Coronary artery (tissue), 2 donors: ENCODE measurements around the gene NUP160.

Experiments
- DNase-seq: peaks from one replicate; pipeline ENCODE4 v3.0.0-alpha.2; 2017; ENCODE audit warnings: low spot score
- H3K27ac ChIP-seq, 2 donors: fragments of 200-600 bp; sonication (generic); one replicate each; pipeline ENCODE4 v1.5.1; 2016 to 2019
- H3K4me3 ChIP-seq: fragments of 200-600 bp; sonication (generic); 2 replicates; pipeline ENCODE4 v1.5.1; 2016; ENCODE audit warnings: mild to moderate bottlenecking, moderate library complexity
- CTCF ChIP-seq: fragments of 200-600 bp; sonication (generic); IDR thresholded peaks from one replicate; pipeline ENCODE4 v1.5.1; 2019; ENCODE audit warnings: antibody characterized with exemption

NUP160 gene

GRCh38 chr11:47857892-47858543 lies 9.9 kb upstream of the NUP160 start:
- H3K4me3 ChIP-seq = no peak overlapping the region
- TF ChIP-seq CTCF = no peak
- DNase-seq = no peak
- no peak overlapping the region for H3K27ac ChIP-seq

DNA sequence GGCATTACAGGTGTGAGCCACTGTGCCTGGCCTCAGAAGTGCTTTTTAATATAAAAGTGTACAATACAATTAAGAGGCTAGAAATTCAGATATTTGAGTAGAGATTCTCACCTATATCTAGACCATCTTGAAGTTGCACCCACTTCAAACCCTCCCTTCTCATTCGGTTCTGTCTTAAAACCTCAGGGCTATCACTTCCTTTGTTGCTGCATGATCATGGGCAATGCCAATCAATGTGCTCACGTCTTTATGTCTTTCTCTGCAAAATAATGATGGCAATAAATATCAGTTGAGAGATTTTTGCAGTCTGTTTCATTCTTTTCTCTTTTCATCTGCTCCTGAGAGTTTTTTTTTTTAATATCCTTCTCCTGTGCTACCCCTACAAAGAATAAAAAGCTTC lies 9.3 kb upstream of the NUP160 start:
- Histone ChIP-seq H3K4me3 (no peak overlapping the region), H3K27ac (no peak overlapping the region)
- no peak for DNase-seq
- TF ChIP-seq CTCF = no peak

GRCh38 chr11:47856186-47856585 lies 8.0 kb upstream of the NUP160 start:
- Histone ChIP-seq H3K4me3 (no peak overlapping the region), H3K27ac (no peak overlapping the region)
- DNase-seq = no peak
- TF ChIP-seq CTCF = no peak

DNA sequence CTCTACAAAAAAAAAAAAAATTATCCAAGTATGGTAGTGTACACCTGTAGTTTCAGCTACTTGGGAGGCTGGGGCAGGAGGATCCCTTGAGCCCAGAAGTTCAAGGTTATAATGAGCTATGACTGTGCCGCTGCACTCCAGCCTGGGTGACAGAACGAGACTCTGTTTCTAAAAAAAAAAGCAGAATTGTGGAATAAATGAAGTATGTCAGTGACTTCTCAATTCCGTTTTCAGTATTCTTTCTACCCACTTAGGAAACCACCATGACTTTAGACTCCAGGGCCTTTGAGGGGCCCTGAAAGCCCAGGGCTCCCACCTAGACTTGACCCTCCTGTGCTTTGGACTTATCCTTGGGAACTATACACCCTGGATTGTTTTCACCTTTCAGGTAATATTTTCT lies 6.5 kb upstream of the NUP160 start:
- no peak overlapping the region for H3K27ac ChIP-seq
- no peak overlapping the region for H3K4me3 ChIP-seq
- no peak for DNase-seq
- no peak for TF ChIP-seq CTCF

DNA sequence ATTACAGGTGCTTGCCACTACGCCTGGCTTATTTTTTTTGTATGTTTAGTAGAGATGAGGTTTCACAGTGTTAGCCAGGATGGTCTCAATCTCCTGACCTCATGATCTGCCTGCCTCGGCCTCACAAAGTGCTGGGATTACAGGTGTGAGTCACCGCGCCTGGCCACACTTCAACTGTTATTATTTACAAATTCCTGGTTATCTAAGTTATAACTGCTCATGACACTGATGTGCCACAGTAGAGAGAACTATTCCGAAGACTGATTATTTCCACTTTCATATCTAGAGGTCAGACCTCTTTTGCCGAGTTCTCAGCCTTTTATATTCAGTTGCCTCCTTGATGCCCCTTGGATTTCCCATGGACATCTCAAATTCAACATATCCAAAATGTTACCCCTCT lies 3.9 kb upstream of the NUP160 start:
- no peak for DNase-seq
- Histone ChIP-seq H3K4me3 (no peak overlapping the region), H3K27ac (no peak overlapping the region)
- no peak for TF ChIP-seq CTCF

DNA sequence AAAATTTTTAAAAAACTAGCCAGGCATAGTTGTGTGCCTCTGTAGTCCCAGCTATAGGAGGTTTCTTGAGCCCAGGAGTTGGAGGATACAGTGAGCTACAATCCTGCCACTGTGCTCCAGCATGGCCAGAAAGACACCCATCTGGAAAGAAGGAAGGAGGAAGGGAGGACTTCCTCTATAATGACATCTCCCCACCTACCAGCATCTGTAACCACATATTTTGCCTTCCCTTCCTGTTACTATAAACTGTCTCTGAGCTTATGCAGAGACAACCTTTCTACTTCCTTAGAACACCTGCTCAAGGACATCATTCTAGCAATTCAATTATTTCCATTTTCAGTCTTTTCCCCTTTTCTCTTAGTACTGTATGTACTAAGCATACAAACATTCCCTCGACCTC lies 2.2 kb upstream of the NUP160 start:
- no peak overlapping the region for H3K27ac ChIP-seq

More for the DNA sequence above, 2.2 kb upstream of the NUP160 start:
- no peak overlapping the region for H3K4me3 ChIP-seq
- TF ChIP-seq CTCF = no peak
- no peak for DNase-seq
